SK-N-SH treated with all-trans-retinoic acid at 6 μM for 48 hours (cell line): ENCODE results near the gene PRDM15.
A peak's percentile ranks its signal among the peaks of the same experiment; 100 is the strongest.

Experiments used
- ATAC-seq: fragments of 200-7000 bp; cut with Tn5 transposase; 3 replicates; pipeline ENCODE4 v1.9.1; 2020; ENCODE audit warnings: mild to moderate bottlenecking, moderate library complexity
- ARNTL ChIP-seq: fragments of 450-650 bp; formaldehyde crosslinking; IDR thresholded peaks from 2 replicates; pipeline ENCODE4 v1.5.0; 2020; ENCODE audit warnings: low read depth, mild to moderate bottlenecking, moderate library complexity, borderline replicate concordance
- BACH2 ChIP-seq: fragments of 250-450 bp; sonication (Bioruptor Pico); IDR thresholded peaks from 2 replicates; pipeline ENCODE4 v1.9.0; 2021; ENCODE audit warnings: mild to moderate bottlenecking, borderline replicate concordance
- CSDC2 ChIP-seq: fragments of 250-450 bp; sonication (Bioruptor Pico); IDR thresholded peaks from 2 replicates; pipeline ENCODE4 v1.5.0; 2020; ENCODE audit warnings: mild to moderate bottlenecking, moderate library complexity
- ESRRG ChIP-seq: fragments of 250-450 bp; sonication (Bioruptor Pico); IDR thresholded peaks from 2 replicates; pipeline ENCODE4 v1.6.1; 2021; ENCODE audit warnings: mild to moderate bottlenecking
- GLIS3 ChIP-seq: fragments of 250-450 bp; sonication (Bioruptor Pico); IDR thresholded peaks from 2 replicates; pipeline ENCODE4 v1.5.0; 2020; ENCODE audit warnings: mild to moderate bottlenecking, moderate library complexity
- ISL1 ChIP-seq: fragments of 250-450 bp; sonication (Bioruptor Pico); IDR thresholded peaks from 2 replicates; pipeline ENCODE4 v2.1.2; 2022; ENCODE audit warnings: mild to moderate bottlenecking, moderate library complexity
- OSR1 ChIP-seq: fragments of 250-450 bp; sonication (Bioruptor Pico); IDR thresholded peaks from 2 replicates; pipeline ENCODE4 v1.8.0; 2022; ENCODE audit warnings: moderate library complexity, mild to moderate bottlenecking, inconsistent platforms
- RARB ChIP-seq: fragments of 250-450 bp; sonication (Bioruptor Pico); IDR thresholded peaks from 2 replicates; pipeline ENCODE4 v1.8.0; 2021; ENCODE audit warnings: mild to moderate bottlenecking, moderate library complexity
- TCF4 ChIP-seq: fragments of 250-450 bp; sonication (Bioruptor Pico); IDR thresholded peaks from 2 replicates; pipeline ENCODE4 v1.8.0; 2021; ENCODE audit warnings: mild to moderate bottlenecking, moderate library complexity, borderline replicate concordance
- TOX ChIP-seq: fragments of 250-450 bp; sonication (Bioruptor Pico); IDR thresholded peaks from 2 replicates; pipeline ENCODE4 v1.8.0; 2021; ENCODE audit warnings: mild to moderate bottlenecking, moderate library complexity, borderline replicate concordance
- ZFP30 ChIP-seq: fragments of 450-650 bp; formaldehyde crosslinking; IDR thresholded peaks from 2 replicates; pipeline ENCODE4 v1.5.0; 2022; ENCODE audit warnings: mild to moderate bottlenecking, moderate library complexity
- ZNF565 ChIP-seq: fragments of 450-650 bp; formaldehyde crosslinking; conservative IDR thresholded peaks from 2 replicates; pipeline ENCODE4 v1.5.0; 2020; ENCODE audit warnings: low read depth, mild to moderate bottlenecking, moderate library complexity
- ZNF70 ChIP-seq: fragments of 450-650 bp; formaldehyde crosslinking; IDR thresholded peaks from 2 replicates; pipeline ENCODE4 v1.5.0; 2020; ENCODE audit warnings: mild to moderate bottlenecking, moderate library complexity
- ZNF8 ChIP-seq: fragments of 450-650 bp; formaldehyde crosslinking; IDR thresholded peaks from 2 replicates; pipeline ENCODE4 v1.5.0; 2020; ENCODE audit warnings: mild to moderate bottlenecking, moderate library complexity
- TF ChIP-seq, protein P1 (sequence below): fragments of 250-450 bp; sonication (Bioruptor Pico); IDR thresholded peaks from 2 replicates; pipeline ENCODE4 v1.5.1; 2020; ENCODE audit warnings: low read depth, mild to moderate bottlenecking, moderate library complexity
- TF ChIP-seq, protein P2 (sequence below): fragments of 250-450 bp; sonication (Bioruptor Pico); IDR thresholded peaks from 2 replicates; pipeline ENCODE4 v1.8.0; 2020; ENCODE audit warnings: mild to moderate bottlenecking, moderate library complexity, borderline replicate concordance
- TF ChIP-seq, protein P3 (sequence below): fragments of 250-450 bp; sonication (Bioruptor Pico); IDR thresholded peaks from 2 replicates; pipeline ENCODE4 v1.5.1; 2021; ENCODE audit warnings: mild to moderate bottlenecking, moderate library complexity
- TF ChIP-seq, protein P4 (sequence below): fragments of 250-450 bp; sonication (Bioruptor Pico); IDR thresholded peaks from 2 replicates; pipeline ENCODE4 v1.5.0; 2020; ENCODE audit warnings: mild to moderate bottlenecking, moderate library complexity
- TF ChIP-seq, protein P5 (sequence below): fragments of 250-450 bp; sonication (Bioruptor Pico); IDR thresholded peaks from 2 replicates; pipeline ENCODE4 v1.8.0; 2021; ENCODE audit warnings: low read depth, mild to moderate bottlenecking, moderate library complexity, borderline replicate concordance

The PRDM15 gene

DNA sequence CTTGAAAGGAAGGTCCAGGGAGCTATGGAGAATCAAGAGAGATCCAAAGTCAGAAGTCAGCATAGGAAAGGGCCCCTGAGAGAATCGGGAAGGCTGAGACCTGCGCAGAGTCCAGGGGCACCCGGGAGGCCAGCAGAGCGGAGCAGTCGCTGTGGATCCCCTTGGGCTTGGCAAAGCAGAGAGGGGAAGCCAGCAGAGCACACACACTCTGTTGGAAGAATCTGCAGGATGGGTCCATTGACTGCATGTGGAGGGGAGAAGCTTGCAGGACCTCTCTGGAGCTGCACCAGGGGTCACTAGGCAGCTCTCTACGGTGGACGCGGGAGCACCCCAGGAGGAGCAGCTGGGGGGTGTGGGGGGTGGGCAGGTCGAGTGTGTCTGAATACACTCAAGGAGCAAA lies 118.7 kb downstream of the PRDM15 start:
- no peak for ATAC-seq
- TF ChIP-seq ZNF565 (CRISPR knock-in tag) (no peak), ZNF8 (CRISPR knock-in tag) (no peak), BACH2 (CRISPR knock-in tag) (no peak), TOX (CRISPR knock-in tag) (no peak), TCF4 (no peak), OSR1 (CRISPR knock-in tag) (no peak), GLIS3 (CRISPR knock-in tag) (no peak), ZNF70 (CRISPR knock-in tag) (no peak), ARNTL (CRISPR knock-in tag) (no peak), ESRRG (CRISPR knock-in tag) (no peak)
- TF ChIP-seq, protein P1, sequence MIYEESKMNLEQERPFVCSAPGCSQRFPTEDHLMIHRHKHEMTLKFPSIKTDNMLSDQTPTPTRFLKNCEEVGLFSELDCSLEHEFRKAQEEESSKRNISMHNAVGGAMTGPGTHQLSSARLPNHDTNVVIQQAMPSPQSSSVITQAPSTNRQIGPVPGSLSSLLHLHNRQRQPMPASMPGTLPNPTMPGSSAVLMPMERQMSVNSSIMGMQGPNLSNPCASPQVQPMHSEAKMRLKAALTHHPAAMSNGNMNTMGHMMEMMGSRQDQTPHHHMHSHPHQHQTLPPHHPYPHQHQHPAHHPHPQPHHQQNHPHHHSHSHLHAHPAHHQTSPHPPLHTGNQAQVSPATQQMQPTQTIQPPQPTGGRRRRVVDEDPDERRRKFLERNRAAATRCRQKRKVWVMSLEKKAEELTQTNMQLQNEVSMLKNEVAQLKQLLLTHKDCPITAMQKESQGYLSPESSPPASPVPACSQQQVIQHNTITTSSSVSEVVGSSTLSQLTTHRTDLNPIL (CRISPR knock-in tag) = no peak
- TF ChIP-seq, protein P2, sequence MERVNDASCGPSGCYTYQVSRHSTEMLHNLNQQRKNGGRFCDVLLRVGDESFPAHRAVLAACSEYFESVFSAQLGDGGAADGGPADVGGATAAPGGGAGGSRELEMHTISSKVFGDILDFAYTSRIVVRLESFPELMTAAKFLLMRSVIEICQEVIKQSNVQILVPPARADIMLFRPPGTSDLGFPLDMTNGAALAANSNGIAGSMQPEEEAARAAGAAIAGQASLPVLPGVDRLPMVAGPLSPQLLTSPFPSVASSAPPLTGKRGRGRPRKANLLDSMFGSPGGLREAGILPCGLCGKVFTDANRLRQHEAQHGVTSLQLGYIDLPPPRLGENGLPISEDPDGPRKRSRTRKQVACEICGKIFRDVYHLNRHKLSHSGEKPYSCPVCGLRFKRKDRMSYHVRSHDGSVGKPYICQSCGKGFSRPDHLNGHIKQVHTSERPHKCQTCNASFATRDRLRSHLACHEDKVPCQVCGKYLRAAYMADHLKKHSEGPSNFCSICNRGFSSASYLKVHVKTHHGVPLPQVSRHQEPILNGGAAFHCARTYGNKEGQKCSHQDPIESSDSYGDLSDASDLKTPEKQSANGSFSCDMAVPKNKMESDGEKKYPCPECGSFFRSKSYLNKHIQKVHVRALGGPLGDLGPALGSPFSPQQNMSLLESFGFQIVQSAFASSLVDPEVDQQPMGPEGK (CRISPR knock-in tag) = no peak
- TF ChIP-seq, protein P3, sequence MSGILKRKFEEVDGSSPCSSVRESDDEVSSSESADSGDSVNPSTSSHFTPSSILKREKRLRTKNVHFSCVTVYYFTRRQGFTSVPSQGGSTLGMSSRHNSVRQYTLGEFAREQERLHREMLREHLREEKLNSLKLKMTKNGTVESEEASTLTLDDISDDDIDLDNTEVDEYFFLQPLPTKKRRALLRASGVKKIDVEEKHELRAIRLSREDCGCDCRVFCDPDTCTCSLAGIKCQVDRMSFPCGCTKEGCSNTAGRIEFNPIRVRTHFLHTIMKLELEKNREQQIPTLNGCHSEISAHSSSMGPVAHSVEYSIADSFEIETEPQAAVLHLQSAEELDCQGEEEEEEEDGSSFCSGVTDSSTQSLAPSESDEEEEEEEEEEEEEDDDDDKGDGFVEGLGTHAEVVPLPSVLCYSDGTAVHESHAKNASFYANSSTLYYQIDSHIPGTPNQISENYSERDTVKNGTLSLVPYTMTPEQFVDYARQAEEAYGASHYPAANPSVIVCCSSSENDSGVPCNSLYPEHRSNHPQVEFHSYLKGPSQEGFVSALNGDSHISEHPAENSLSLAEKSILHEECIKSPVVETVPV (CRISPR knock-in tag) = no peak

DNA sequence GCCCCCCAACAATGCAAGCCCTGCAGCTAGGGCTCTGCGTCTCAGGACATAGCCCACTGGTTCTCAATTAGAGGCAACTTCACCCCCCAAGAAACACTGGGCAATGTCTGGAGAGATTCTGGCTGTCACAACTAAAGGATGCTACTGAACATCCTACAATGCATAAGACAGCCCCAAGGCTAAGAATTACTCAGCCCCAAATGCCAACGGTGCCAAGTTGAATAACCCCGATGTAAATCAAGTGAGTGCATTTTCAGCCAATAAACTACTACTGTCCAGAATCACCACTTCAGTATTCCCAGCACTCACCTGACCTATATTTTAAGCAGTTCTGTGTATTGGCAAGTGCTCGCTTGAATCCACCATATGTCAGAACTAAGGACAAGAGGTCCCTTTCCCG lies 119.2 kb downstream of the PRDM15 start:
- ATAC-seq = peak; percentile 8; the same call in 1 of the 3 replicates

More for the DNA sequence above, 119.2 kb downstream of the PRDM15 start:
- TF ChIP-seq ISL1 (CRISPR knock-in tag) (no peak), ZFP30 (CRISPR knock-in tag) (no peak), TOX (CRISPR knock-in tag) (no peak), ESRRG (CRISPR knock-in tag) (no peak), ZNF565 (CRISPR knock-in tag) (no peak), CSDC2 (CRISPR knock-in tag) (no peak), BACH2 (CRISPR knock-in tag) (no peak), GLIS3 (CRISPR knock-in tag) (no peak), RARB (CRISPR knock-in tag) (no peak), ZNF70 (CRISPR knock-in tag) (no peak), OSR1 (CRISPR knock-in tag) (no peak)
- TF ChIP-seq, protein P2 (CRISPR knock-in tag) = no peak
- TF ChIP-seq, protein P3 (CRISPR knock-in tag) = no peak
- TF ChIP-seq, protein P4, sequence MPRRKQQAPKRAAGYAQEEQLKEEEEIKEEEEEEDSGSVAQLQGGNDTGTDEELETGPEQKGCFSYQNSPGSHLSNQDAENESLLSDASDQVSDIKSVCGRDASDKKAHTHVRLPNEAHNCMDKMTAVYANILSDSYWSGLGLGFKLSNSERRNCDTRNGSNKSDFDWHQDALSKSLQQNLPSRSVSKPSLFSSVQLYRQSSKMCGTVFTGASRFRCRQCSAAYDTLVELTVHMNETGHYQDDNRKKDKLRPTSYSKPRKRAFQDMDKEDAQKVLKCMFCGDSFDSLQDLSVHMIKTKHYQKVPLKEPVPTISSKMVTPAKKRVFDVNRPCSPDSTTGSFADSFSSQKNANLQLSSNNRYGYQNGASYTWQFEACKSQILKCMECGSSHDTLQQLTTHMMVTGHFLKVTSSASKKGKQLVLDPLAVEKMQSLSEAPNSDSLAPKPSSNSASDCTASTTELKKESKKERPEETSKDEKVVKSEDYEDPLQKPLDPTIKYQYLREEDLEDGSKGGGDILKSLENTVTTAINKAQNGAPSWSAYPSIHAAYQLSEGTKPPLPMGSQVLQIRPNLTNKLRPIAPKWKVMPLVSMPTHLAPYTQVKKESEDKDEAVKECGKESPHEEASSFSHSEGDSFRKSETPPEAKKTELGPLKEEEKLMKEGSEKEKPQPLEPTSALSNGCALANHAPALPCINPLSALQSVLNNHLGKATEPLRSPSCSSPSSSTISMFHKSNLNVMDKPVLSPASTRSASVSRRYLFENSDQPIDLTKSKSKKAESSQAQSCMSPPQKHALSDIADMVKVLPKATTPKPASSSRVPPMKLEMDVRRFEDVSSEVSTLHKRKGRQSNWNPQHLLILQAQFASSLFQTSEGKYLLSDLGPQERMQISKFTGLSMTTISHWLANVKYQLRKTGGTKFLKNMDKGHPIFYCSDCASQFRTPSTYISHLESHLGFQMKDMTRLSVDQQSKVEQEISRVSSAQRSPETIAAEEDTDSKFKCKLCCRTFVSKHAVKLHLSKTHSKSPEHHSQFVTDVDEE (CRISPR knock-in tag) = no peak
- TF ChIP-seq, protein P5, sequence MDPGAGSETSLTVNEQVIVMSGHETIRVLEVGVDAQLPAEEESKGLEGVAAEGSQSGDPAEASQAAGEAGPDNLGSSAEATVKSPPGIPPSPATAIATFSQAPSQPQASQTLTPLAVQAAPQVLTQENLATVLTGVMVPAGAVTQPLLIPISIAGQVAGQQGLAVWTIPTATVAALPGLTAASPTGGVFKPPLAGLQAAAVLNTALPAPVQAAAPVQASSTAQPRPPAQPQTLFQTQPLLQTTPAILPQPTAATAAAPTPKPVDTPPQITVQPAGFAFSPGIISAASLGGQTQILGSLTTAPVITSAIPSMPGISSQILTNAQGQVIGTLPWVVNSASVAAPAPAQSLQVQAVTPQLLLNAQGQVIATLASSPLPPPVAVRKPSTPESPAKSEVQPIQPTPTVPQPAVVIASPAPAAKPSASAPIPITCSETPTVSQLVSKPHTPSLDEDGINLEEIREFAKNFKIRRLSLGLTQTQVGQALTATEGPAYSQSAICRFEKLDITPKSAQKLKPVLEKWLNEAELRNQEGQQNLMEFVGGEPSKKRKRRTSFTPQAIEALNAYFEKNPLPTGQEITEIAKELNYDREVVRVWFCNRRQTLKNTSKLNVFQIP = no peak
